Uterus (tissue), 4 donors: ENCODE data around the gene MAJIN. TPM values are rescaled to one million over a fixed set of nuclear protein-coding genes. Genes with fewer than 3 reads are reported as not detected.

Experiments used
- DNase-seq, 2 donors: peaks; one replicate each; pipeline ENCODE4 v3.0.0-alpha.2; 2019 to 2020
- H3K27ac ChIP-seq, 2 donors: fragments of 200-600 bp; sonication (generic); 1 replicate in 1 of 2; 2 replicates in 1 of 2; pipeline ENCODE4 v1.5.1; 2016 to 2018
- H3K27me3 ChIP-seq, 2 donors: fragments of 200-600 bp; sonication (generic); one replicate each; pipeline ENCODE4 v1.5.1; 2018 to 2019; ENCODE audit warnings: control low read depth in 1 of 2
- H3K36me3 ChIP-seq, 2 donors: fragments of 200-600 bp; sonication (generic); one replicate each; pipeline ENCODE4 v1.5.1; 2019; ENCODE audit warnings: control low read depth in 1 of 2
- H3K4me1 ChIP-seq, 2 donors: fragments of 200-600 bp; sonication (generic); one replicate each; pipeline ENCODE4 v1.5.1; 2018 to 2019; ENCODE audit warnings: control low read depth in 1 of 2
- H3K4me3 ChIP-seq, 2 donors: fragments of 200-600 bp; sonication (generic); 1 replicate in 1 of 2; 2 replicates in 1 of 2; pipeline ENCODE4 v1.5.1; 2018 to 2019; ENCODE audit warnings: mild to moderate bottlenecking in 1 of 2
- H3K9me3 ChIP-seq, 2 donors: fragments of 200-600 bp; sonication (generic); one replicate each; pipeline ENCODE4 v1.5.1; 2019; ENCODE audit warnings: control low read depth in 1 of 2
- POLR2A ChIP-seq, 2 donors: fragments of 450-650 bp; IDR thresholded peaks; one replicate each; pipeline ENCODE4 v1.6.1; 2016; ENCODE audit warnings: antibody characterized with exemption in 2 of 2, mild to moderate bottlenecking in 1 of 2, moderate library complexity in 1 of 2
- intact Hi-C: fragments of 100-400 bp; cut with DNase I; formaldehyde crosslinking; loops from one replicate; pipeline ENCODE4 v1.15.1; 2023; ENCODE audit warnings: low total_unique reads
- total RNA-seq, 4 donors: library from RNA; depleted of rRNA in 3 of 4; stranded (reverse); fragments of >200 nt in 3 of 4; gene quantifications; one replicate each; pipeline versions ENCODE4 v1.1.0 to v1.2.4, GENCODE V29; 2014 to 2023
- TF ChIP-seq, protein P1 (sequence below), 4 experiments: fragments of 200-600 bp in 2 of 4; fragments of 450-650 bp in 2 of 4; sonication (generic) in 2 of 4; IDR thresholded peaks; one replicate each; pipeline ENCODE4 v1.5.1; 2016 to 2019; ENCODE audit warnings: antibody characterized with exemption in 4 of 4, mild to moderate bottlenecking in 2 of 4, moderate library complexity in 1 of 4
- donor health status: DM: yes; HTN: yes; CAD: no.

MAJIN gene
- total RNA-seq, 4 donors from 2014 or later = under 0.01 TPM; not detected in 3

- Histone ChIP-seq H3K4me3 (no peak overlapping the region), H3K36me3 (no peaks in the 10 kb centered on the region), H3K9me3 (no peaks in the 10 kb centered on the region), H3K4me1 (no peaks in the 10 kb centered on the region), H3K27ac (no peak overlapping the region), H3K27me3 (no peaks in the 10 kb centered on the region)
- intact Hi-C loops = no loop called here
- no peak for DNase-seq
- TF ChIP-seq, protein P1, sequence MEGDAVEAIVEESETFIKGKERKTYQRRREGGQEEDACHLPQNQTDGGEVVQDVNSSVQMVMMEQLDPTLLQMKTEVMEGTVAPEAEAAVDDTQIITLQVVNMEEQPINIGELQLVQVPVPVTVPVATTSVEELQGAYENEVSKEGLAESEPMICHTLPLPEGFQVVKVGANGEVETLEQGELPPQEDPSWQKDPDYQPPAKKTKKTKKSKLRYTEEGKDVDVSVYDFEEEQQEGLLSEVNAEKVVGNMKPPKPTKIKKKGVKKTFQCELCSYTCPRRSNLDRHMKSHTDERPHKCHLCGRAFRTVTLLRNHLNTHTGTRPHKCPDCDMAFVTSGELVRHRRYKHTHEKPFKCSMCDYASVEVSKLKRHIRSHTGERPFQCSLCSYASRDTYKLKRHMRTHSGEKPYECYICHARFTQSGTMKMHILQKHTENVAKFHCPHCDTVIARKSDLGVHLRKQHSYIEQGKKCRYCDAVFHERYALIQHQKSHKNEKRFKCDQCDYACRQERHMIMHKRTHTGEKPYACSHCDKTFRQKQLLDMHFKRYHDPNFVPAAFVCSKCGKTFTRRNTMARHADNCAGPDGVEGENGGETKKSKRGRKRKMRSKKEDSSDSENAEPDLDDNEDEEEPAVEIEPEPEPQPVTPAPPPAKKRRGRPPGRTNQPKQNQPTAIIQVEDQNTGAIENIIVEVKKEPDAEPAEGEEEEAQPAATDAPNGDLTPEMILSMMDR (IDR thresholded peaks at IDR 0.05) = no peak
- no peak for TF ChIP-seq POLR2A (IDR thresholded peaks at IDR 0.05)
Observed at GRCh38 chr11:64998690-64999431, 27.0 kb upstream of the MAJIN start.

DNA sequence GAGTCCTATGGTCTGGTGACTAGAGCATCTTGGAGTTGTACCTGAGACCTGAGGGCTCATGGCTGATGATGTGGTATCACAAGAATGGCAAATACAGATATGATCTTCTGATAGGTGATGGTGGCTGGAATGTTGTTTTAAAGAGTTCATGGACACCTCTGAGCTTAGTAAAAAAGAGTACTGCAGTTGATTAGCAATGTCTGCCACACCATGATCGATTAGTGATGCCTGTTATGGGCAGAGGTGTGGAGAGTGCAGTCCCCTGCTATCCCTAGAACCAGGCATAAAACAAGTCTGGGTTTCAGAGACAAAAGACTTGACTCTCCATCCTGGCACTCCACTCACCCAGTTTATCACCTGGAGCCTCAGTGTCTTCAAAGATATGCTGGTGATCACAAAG is 26.2 kb upstream of the MAJIN start:
- no peaks in the 10 kb centered on the region for H3K27me3 ChIP-seq
- intact Hi-C loops = no loop called here
- no peaks in the 10 kb centered on the region for H3K36me3 ChIP-seq
- no peak for TF ChIP-seq POLR2A (IDR thresholded peaks at IDR 0.05)
- TF ChIP-seq, protein P1 (IDR thresholded peaks at IDR 0.05) = no peak
- no peaks in the 10 kb centered on the region for H3K4me1 ChIP-seq
- H3K4me3 ChIP-seq = no peak overlapping the region
- no peak for DNase-seq
- H3K27ac ChIP-seq = no peak overlapping the region
- H3K9me3 ChIP-seq = no peaks in the 10 kb centered on the region

DNA sequence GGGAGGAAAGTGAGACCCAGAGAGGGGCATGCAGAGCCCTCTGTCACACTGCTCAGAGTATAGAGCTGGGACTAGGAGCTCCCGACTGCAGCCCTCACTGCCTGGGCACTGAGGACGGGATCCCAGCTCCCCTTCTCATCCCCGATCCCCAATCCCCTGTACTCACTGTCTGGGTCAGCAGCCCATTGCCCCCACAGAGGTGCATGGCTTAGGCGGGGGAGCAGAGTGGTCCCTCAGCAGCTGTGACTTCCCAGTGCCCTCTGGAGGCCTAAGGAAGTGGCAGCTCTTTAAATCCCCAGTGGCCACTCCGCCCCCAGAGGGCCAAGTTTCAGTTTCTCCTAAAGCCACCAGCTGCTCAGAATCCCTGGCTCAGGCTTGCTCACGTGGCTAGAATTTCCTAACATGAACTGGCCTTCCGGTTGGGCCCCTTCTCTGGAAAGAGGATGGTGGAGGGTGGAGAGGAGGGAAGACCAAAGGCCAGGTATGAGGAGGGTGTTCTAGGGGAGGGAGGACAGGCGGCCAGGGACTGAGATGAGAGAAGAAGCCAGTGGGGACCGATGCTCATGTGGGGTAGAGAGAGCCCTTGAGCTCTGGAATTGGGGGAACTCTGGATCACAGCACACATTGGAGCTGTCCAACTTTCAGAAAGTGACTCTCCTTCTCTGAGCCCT is 24.9 kb upstream of the MAJIN start, which contains the start of gene BATF2:
TSS of gene BATF2 (minus strand) at position 262 of the 671 bp plus-strand sequence. CDS start at position 205, 57 bp downstream.
- no peaks in the 10 kb centered on the region for H3K9me3 ChIP-seq
- intact Hi-C loops = no loop called here
- H3K4me3 ChIP-seq = peak within 1 kb of the TSS; percentile 9 to 35
- H3K27ac ChIP-seq = peak within 1 kb of the TSS; percentile 25 to 55
- DNase-seq = peak; percentile 51 to 68
- TF ChIP-seq, protein P1 (IDR thresholded peaks at IDR 0.05) = peak in 2 of 4 experiments; percentile 19 to 48
- TF ChIP-seq POLR2A (IDR thresholded peaks at IDR 0.05) = peak in 1 of 2 donors; percentile 29
- H3K36me3 ChIP-seq = no peaks in the 10 kb centered on the region
- H3K27me3 ChIP-seq = no peaks in the 10 kb centered on the region
- H3K4me1 ChIP-seq = no peaks in the 10 kb centered on the region

- H3K9me3 ChIP-seq = no peaks in the 10 kb centered on the region
- peak overlapping the region; percentile 9 to 35 for H3K4me3 ChIP-seq
- no peaks in the 10 kb centered on the region for H3K27me3 ChIP-seq
- peak overlapping the region; percentile 25 to 55 for H3K27ac ChIP-seq
- H3K36me3 ChIP-seq = no peaks in the 10 kb centered on the region
- no peak for DNase-seq
- H3K4me1 ChIP-seq = no peaks in the 10 kb centered on the region
- intact Hi-C loops = no loop called here
- TF ChIP-seq, protein P1 (IDR thresholded peaks at IDR 0.05) = no peak
- no peak for TF ChIP-seq POLR2A (IDR thresholded peaks at IDR 0.05)
Observed at GRCh38 chr11:64996327-64996709, 24.4 kb upstream of the MAJIN start.

- H3K27me3 ChIP-seq = no peaks in the 10 kb centered on the region
- H3K9me3 ChIP-seq = no peaks in the 10 kb centered on the region
- H3K36me3 ChIP-seq = no peaks in the 10 kb centered on the region
- intact Hi-C loops = no loop called here
- DNase-seq = no peak
- H3K27ac ChIP-seq = no peak overlapping the region
- TF ChIP-seq, protein P1 (IDR thresholded peaks at IDR 0.05) = no peak
- TF ChIP-seq POLR2A (IDR thresholded peaks at IDR 0.05) = no peak
- H3K4me1 ChIP-seq = no peaks in the 10 kb centered on the region
- no peak overlapping the region for H3K4me3 ChIP-seq
Observed at GRCh38 chr11:64994318-64994717, 22.4 kb upstream of the MAJIN start.
